Posterior cingulate gyrus (tissue), 11 donors: Measurements from ENCODE around the gene TYW1B.
"Not testable (repeated sequence)": the region's sequence is repeated elsewhere in the genome, so short reads cannot be mapped to it uniquely, and the experiment has no call there.

Experiments
- DNase-seq, 10 donors: peaks; one replicate each; pipeline versions ENCODE4 v3.0.0 to v3.0.0-alpha.2; 2020 to 2021; ENCODE audit warnings: mixed read lengths in 3 of 10
- intact Hi-C: fragments of 100-400 bp; cut with DNase I; formaldehyde crosslinking; loops from one replicate; pipeline ENCODE4 v1.15.1; 2023

The TYW1B gene

GRCh38 chr7:72708371-72709050, 119.5 kb downstream of the TYW1B start:
- intact Hi-C loops, DNase-seq: not testable (repeated sequence)

DNA sequence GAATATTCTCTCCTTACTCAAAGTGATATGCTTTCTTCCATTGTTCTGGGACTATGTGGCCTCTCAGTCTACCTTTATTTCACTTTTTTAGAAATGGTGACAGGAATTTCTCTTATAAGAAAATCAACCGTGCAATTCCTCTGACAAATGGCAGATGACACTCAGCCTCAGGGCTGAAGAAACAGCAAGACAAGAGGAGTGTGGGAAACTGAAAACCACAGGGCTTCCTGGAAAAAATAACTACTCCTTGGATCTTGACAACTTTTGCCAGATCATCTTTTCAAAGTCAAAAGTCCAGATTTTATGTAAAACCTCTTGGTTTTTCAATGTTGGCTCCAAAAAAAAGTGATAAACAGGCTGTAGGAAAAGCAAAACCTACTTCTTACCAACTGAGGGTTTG, 121.5 kb downstream of the TYW1B start:
- intact Hi-C loops = no loop called here
- DNase-seq = no peak

DNA sequence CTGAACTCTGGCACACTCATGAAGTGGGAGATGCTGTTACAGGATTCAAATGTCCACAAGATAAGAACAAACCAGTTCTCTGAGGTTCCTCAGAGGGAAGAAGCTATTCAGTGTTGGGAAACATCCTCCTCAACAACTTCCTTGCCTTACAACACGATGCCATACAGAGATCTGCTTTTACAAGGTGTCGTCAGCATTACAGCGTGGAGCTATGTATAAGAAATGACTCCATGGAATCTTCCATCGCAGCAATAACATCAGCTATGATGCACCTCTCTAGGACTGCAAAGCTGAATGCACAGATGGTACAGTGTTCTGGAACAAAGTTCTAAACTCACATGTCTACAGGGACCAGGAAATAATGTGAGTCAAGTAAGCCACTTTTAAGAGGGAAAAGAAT, 122.3 kb downstream of the TYW1B start:
- DNase-seq, intact Hi-C loops: not testable (repeated sequence)

DNA sequence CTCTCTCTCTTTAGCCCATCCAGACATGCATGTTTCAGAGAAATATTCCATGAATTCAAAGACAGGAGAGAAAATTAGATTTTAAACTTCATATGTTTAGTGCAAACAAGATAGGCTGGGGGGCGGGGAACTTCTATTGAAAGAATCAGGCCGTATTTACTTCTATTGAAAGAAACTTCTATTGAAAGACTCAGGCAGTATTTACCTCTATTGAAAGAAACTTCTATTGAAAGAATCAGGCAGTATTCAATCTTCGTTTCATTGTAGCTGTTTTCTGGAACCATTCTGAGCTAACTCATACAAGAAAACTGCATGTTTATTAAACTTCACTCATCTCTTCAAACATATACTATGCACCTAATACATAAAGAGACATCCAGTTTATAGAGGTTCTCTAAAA, 123.1 kb downstream of the TYW1B start:
- intact Hi-C loops = no loop called here
- DNase-seq = no peak

- intact Hi-C loops, DNase-seq: not testable (repeated sequence)
These were observed 127.5 kb downstream of the TYW1B start for GRCh38 chr7:72700548-72700947.

DNA sequence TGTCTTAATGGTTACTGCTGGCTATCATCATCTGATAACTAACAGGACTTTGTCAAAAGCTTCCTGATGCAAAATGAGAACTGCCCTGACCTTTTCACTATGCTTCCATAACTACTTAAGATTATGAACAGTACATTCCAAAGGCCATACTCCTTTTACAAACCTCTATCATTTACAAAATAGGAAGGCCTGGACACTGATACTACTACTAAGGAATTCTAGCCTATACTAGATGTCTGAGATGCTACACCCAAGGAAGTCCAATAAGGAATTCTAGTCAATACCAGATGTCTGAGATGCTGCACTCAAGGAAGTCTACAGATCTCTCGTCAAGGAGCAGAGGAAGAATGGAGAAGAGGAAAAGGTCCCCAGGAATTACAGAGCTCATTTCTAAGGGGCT, 130.9 kb downstream of the TYW1B start:
- intact Hi-C loops, DNase-seq: not testable (repeated sequence)

DNA sequence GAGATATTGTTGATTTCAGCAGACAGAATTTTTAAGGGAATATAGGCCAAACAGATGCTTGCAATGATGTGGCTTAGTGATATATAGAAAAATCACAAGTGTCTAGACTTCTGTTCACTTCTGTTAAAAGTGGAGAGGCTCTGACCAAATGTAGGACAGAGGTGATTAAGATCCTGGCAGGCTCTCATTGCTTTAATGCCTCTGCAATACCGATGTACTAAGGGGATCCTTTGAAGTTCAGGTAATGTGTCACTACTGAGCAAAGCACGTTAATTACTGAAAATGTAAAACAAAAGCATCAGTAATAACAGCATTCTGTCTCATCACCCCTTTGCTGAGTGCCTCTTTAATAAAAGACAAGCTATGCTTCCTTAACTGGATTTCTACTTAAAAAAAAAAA, 131.4 kb downstream of the TYW1B start:
- DNase-seq, intact Hi-C loops: not testable (repeated sequence)

- DNase-seq, intact Hi-C loops: not testable (repeated sequence)
These were observed 132.5 kb downstream of the TYW1B start for GRCh38 chr7:72695482-72695881.

- DNase-seq, intact Hi-C loops: not testable (repeated sequence)
These were observed 136.6 kb downstream of the TYW1B start for GRCh38 chr7:72691442-72691841.

- DNase-seq, intact Hi-C loops: not testable (repeated sequence)
These were observed 137.8 kb downstream of the TYW1B start for GRCh38 chr7:72690177-72690576.

- intact Hi-C loops, DNase-seq: not testable (repeated sequence)
These were observed 138.7 kb downstream of the TYW1B start for GRCh38 chr7:72689344-72689743.

- DNase-seq, intact Hi-C loops: not testable (repeated sequence)
These were observed 146.8 kb downstream of the TYW1B start for GRCh38 chr7:72681211-72681610.

DNA sequence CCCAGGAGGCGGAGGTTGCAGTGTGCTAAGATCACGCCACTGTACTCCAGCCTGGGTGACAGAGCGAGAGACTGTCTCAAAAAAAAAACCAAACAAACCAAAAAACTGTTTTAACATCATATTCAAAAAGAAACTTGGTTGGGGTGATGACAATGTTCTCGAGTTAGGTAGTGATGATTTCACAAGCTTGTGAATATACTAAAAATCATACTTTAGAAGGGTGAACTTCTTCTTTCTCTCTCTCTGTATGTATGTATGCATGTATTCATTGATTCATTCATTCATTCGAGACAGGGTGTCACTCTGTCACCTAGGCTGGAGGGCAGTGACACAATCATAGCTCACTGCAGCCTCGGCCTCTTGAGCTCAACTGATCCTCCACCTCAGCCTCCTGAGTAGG, 151.1 kb downstream of the TYW1B start:
- intact Hi-C loops, DNase-seq: not testable (repeated sequence)

- DNase-seq, intact Hi-C loops: not testable (repeated sequence)
These were observed 151.8 kb downstream of the TYW1B start for GRCh38 chr7:72676086-72676690.

GRCh38 chr7:72675686-72676085, 152.3 kb downstream of the TYW1B start:
- intact Hi-C loops = not testable (repeated sequence)

GRCh38 chr7:72674394-72674793, 153.6 kb downstream of the TYW1B start:
- DNase-seq = no peak
- intact Hi-C loops = no loop called here

More at GRCh38 chr7:72675686-72676085, 152.3 kb downstream of the TYW1B start:
- DNase-seq = not testable (repeated sequence)

GRCh38 chr7:72670850-72671249, 157.2 kb downstream of the TYW1B start:
- DNase-seq, intact Hi-C loops: not testable (repeated sequence)

DNA sequence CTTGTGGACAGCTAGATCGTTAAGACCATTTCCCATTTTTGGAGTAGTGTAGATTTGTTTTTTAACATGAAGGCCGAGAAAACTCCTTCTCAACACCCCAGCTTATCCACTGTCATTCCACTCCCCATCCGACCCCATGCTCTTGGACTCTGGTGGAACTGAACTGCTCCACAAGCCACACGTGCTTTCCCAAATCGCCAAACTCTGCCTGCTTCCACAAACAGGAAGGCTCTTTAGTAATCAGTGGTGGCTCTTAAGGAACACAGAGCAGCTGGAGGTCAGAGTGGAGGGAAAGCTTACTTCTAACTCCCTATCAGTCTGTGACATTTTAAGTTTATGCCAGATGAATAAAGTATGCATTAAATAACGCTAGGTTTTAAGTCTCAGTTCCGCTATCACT, 159.6 kb downstream of the TYW1B start:
- intact Hi-C loops, DNase-seq: not testable (repeated sequence)

GRCh38 chr7:72667049-72667448, 161.0 kb downstream of the TYW1B start:
- intact Hi-C loops, DNase-seq: not testable (repeated sequence)

DNA sequence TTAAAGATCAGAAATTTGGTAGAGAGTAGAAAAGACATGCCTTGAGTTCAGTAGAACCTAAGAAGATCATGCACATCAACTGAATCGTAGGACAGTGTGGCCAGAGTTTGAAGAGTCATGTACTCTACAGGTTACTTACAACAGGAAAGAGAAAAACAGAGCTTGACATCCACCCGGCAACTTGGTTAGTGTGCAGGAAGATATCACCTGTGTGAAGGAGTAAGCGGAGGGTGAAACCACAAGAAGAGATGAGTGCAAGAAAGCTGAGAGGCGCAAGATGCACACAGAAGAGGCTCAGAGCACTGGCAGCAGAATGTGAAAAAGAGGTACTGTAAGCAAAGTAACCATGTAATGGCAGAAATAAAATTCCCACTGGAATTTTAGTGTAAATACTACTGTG, 179.4 kb downstream of the TYW1B start:
- intact Hi-C loops, DNase-seq: not testable (repeated sequence)

GRCh38 chr7:72643708-72644107, 184.3 kb downstream of the TYW1B start:
- intact Hi-C loops, DNase-seq: not testable (repeated sequence)
